Vagina (tissue), 2 donors: ENCODE measurements around the gene ADGRL3. TPM values are rescaled to one million over a fixed set of nuclear protein-coding genes. Genes with fewer than 3 reads are reported as not detected.

Source experiments
- DNase-seq, 2 donors: peaks; one replicate each; pipeline ENCODE4 v3.0.0-alpha.2; 2017; ENCODE audit errors: extremely low spot score in 2 of 2
- H3K27ac ChIP-seq: fragments of 200-600 bp; sonication (generic); one replicate; pipeline ENCODE4 v1.5.1; 2019
- H3K27me3 ChIP-seq: fragments of 200-600 bp; sonication (generic); one replicate; pipeline ENCODE4 v1.5.1; 2019
- H3K36me3 ChIP-seq, 2 donors: fragments of 200-600 bp; sonication (generic); one replicate each; pipeline ENCODE4 v1.5.1; 2017 to 2019
- H3K4me1 ChIP-seq: fragments of 200-600 bp; sonication (generic); one replicate; pipeline ENCODE4 v1.5.1; 2019
- H3K4me3 ChIP-seq, 2 donors: fragments of 200-600 bp; sonication (generic); 1 replicate in 1 of 2; 2 replicates in 1 of 2; pipeline ENCODE4 v1.5.1; 2016 to 2019
- H3K9me3 ChIP-seq: fragments of 200-600 bp; sonication (generic); one replicate; pipeline ENCODE4 v1.5.1; 2019
- POLR2A ChIP-seq, 2 donors: fragments of 450-650 bp; IDR thresholded peaks; one replicate each; pipeline ENCODE4 v1.6.1; 2017; ENCODE audit warnings: antibody characterized with exemption in 2 of 2, mild to moderate bottlenecking in 2 of 2, moderate library complexity in 2 of 2
- POLR2AphosphoS5 ChIP-seq, 2 donors: sonication (generic); formaldehyde crosslinking; IDR thresholded peaks; one replicate each; pipeline ENCODE4 v1.9.0; 2017; ENCODE audit warnings: antibody characterized with exemption in 2 of 2, mild to moderate bottlenecking in 2 of 2, low read depth in 1 of 2; ENCODE audit not compliant: insufficient read depth in 1 of 2
- intact Hi-C: fragments of 100-400 bp; cut with DNase I; formaldehyde crosslinking; loops from one replicate; pipeline ENCODE4 v1.15.1; 2023
- total RNA-seq: library from RNA; depleted of rRNA; stranded (reverse); fragments of >200 nt; gene quantifications from one replicate; pipeline ENCODE4 v1.2.3, GENCODE V29; 2016
- TF ChIP-seq, protein P1 (sequence below), 3 experiments: fragments of 450-650 bp in 2 of 3; fragments of 200-600 bp in 1 of 3; sonication (generic) in 1 of 3; IDR thresholded peaks; one replicate each; pipeline ENCODE4 v1.5.1; 2017 to 2019; ENCODE audit warnings: antibody characterized with exemption in 3 of 3, mild to moderate bottlenecking in 2 of 3, moderate library complexity in 2 of 3

Gene ADGRL3
- total RNA-seq, 1 donor from 2014 or later, result 16.9 TPM

DNA sequence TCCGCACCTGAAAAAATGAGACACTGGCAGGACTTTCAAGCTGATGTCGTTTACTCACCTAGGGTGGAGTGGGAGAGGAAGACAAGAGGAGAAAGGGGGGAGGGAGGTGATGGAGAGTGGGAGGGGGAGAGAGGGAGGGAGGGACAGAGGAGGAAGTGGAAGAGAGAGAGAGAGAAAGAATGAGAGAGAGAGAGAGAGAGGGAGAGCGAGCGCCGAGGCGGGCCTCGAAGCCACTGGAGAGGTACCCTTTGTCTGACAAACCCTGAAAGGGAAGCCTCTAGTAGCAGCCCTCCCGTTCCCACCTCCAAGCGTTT lies 296 bp upstream of the ADGRL3 start:
- intact Hi-C loops, result no loop called here
- Histone ChIP-seq H3K4me1 (peaks cover 25% of the 10 kb centered on the region), H3K27ac (no peak overlapping the region), H3K27me3 (no peaks in the 10 kb centered on the region), H3K36me3 (no peaks in the 10 kb centered on the region), H3K9me3 (no peaks in the 10 kb centered on the region), H3K4me3 (peak overlapping the region; percentile 52 to 63)
- TF ChIP-seq POLR2AphosphoS5 (IDR thresholded peaks at IDR 0.05; ENCODE audit: insufficient read depth in 1 of 2, low read depth in 1 of 2) (no peak), POLR2A (IDR thresholded peaks at IDR 0.05) (no peak)
- TF ChIP-seq, protein P1, sequence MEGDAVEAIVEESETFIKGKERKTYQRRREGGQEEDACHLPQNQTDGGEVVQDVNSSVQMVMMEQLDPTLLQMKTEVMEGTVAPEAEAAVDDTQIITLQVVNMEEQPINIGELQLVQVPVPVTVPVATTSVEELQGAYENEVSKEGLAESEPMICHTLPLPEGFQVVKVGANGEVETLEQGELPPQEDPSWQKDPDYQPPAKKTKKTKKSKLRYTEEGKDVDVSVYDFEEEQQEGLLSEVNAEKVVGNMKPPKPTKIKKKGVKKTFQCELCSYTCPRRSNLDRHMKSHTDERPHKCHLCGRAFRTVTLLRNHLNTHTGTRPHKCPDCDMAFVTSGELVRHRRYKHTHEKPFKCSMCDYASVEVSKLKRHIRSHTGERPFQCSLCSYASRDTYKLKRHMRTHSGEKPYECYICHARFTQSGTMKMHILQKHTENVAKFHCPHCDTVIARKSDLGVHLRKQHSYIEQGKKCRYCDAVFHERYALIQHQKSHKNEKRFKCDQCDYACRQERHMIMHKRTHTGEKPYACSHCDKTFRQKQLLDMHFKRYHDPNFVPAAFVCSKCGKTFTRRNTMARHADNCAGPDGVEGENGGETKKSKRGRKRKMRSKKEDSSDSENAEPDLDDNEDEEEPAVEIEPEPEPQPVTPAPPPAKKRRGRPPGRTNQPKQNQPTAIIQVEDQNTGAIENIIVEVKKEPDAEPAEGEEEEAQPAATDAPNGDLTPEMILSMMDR (IDR thresholded peaks at IDR 0.05), result no peak
- no peak for DNase-seq

DNA sequence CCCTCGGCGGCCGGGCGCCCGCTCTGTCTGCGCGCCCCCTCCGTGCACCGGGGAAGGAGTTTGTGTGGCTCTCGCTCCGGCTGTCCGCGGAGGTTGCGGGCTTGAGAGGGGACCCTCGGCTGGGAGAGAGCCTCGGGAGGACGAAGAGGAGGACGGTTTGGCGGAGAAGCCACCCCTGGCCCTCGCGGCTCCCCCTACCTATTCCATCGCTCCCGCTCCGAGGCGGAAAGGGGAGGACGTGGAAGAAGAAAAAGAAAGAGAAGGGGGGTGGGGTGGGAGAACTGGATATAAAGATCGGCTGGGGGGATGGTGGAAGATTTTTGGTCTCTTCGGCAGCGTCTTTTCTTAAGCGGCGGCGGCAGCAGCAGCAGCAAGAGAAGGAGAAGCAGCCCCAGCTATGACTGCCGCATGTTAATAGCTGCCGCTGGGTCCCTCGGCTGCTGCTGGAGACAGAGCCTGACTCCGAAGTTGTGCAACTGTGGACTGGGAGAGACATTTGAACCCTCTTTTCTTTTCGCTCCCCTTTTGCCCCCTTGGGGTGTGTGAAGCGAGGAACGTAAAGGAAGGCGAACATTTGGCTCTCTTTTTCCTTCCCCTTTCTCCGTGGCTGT lies 895 bp downstream of the ADGRL3 start:
- Histone ChIP-seq H3K4me1 (peaks cover 25% of the 10 kb centered on the region), H3K4me3 (peak overlapping the region; percentile 52 to 63), H3K27ac (peak overlapping the region; percentile 28), H3K27me3 (no peaks in the 10 kb centered on the region), H3K9me3 (no peaks in the 10 kb centered on the region), H3K36me3 (no peaks in the 10 kb centered on the region)
- no peak for DNase-seq
- TF ChIP-seq, protein P1 (IDR thresholded peaks at IDR 0.05), result no peak
- intact Hi-C loops, result no loop called here

DNA sequence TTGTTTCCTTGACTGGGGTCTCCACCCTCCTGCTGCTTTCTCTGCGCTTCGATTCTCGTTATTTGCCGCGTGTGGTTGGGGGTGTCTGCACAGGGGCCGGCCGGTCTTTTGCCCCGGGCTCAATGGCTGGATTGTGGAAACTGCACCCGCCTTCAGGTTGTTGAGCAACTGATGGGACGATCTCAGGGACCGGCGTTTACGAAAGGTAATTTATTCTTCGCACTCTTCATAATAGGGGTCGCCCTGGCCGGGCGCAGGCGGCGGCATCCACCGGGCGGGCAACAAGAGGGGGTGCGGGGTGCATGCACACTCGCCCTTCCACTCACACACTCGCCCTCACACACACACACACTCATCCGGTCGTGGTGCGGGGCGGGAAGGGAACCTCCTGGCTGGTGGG lies 1.4 kb downstream of the ADGRL3 start:
- Histone ChIP-seq H3K4me3 (peak overlapping the region; percentile 52 to 63), H3K27me3 (no peaks in the 10 kb centered on the region), H3K9me3 (no peaks in the 10 kb centered on the region), H3K27ac (peak overlapping the region; percentile 28), H3K36me3 (no peaks in the 10 kb centered on the region), H3K4me1 (peaks cover 25% of the 10 kb centered on the region)
- intact Hi-C loops, result no loop called here
- DNase-seq, result no peak
- TF ChIP-seq, protein P1 (IDR thresholded peaks at IDR 0.05), result no peak
- TF ChIP-seq POLR2AphosphoS5 (IDR thresholded peaks at IDR 0.05; ENCODE audit: insufficient read depth in 1 of 2, low read depth in 1 of 2), result no peak
- no peak for TF ChIP-seq POLR2A (IDR thresholded peaks at IDR 0.05)

DNA sequence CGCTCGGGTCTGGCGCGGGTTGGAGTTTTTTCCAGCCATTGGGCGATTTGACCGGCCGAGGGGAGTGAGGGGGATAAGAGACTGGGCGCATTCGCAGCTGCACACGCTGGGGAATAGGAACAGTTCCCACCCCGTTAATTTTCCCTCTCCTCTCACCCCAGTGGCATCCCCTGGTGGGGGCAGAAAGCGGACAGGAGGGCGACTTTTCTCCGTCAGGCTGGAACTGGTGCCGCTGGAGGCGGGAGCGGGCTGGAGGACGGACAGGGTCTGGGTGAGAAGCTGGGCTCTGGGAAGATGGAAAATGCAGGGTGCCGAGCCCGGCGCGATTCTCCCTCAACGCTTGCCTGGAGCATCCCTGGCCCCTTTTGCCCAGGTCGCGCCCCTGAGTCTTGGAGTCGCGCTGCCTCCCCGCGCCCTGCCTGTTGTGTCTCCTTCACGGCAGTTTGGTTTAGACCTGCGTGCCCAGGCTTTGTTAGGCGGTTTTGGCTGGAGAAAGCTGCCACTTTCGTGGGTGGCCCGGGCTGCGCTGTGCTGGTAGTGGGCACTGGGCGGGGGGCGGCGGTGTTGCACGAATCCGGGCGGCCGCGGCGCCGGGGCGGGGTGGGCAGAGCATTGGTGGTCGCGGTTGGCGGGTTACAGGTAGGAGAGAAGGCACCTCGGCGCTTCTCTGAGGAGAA lies 2.0 kb downstream of the ADGRL3 start:
- TF ChIP-seq, protein P1 (IDR thresholded peaks at IDR 0.05), result no peak
- no peak for TF ChIP-seq POLR2AphosphoS5 (IDR thresholded peaks at IDR 0.05; ENCODE audit: insufficient read depth in 1 of 2, low read depth in 1 of 2)
- no peak for TF ChIP-seq POLR2A (IDR thresholded peaks at IDR 0.05)
- no peaks in the 10 kb centered on the region for H3K9me3 ChIP-seq
- peaks cover 25% of the 10 kb centered on the region for H3K4me1 ChIP-seq
- DNase-seq, result no peak
- H3K27ac ChIP-seq, result peak overlapping the region; percentile 28
- intact Hi-C loops, result no loop called here
- no peaks in the 10 kb centered on the region for H3K36me3 ChIP-seq
- peak overlapping the region; percentile 52 to 63 for H3K4me3 ChIP-seq
- no peaks in the 10 kb centered on the region for H3K27me3 ChIP-seq

DNA sequence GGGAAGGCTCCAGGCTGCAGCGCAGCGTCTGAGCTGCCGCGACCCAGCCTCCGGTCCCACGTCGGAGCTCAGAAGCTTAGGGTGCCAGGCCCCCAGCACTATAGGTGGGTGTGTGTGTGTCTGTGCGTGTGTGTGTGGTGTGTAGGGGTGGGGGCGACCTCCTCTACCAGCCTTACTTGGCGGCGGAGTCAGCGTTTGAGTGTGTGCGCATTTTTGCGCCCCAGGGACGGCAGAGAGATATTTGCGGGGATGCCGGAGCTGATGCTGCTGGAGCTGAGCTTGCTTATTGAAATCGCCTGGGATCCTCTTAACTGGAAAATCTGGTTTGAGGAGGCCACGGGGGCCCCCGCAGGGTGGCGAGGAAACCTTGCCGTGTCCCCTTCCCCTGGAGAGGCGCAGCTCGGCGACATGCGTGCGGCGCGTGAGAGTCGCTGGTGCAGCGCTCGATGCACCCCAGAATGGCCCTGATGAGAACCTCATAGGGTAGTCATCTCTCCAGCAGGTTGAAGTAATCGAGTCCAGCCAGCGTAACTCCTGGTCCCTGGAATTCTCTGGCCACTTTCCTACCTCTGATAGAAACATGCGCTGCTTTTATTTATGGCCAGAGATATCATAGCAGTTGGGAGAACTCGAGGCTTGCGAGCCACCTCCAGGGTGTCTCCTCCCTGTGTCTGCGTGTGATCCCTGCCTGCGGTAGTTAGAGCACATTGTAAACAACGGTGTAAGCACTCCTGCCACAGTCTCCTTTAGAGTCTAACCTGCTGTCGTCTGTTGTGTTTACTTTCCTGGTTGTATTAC lies 2.7 kb downstream of the ADGRL3 start:
- TF ChIP-seq POLR2A (IDR thresholded peaks at IDR 0.05) (no peak), POLR2AphosphoS5 (IDR thresholded peaks at IDR 0.05; ENCODE audit: insufficient read depth in 1 of 2, low read depth in 1 of 2) (no peak)
- TF ChIP-seq, protein P1 (IDR thresholded peaks at IDR 0.05), result no peak
- no peaks in the 10 kb centered on the region for H3K27me3 ChIP-seq
- peak overlapping the region; percentile 52 to 63 for H3K4me3 ChIP-seq
- intact Hi-C loops, result no loop called here
- H3K36me3 ChIP-seq, result no peaks in the 10 kb centered on the region
- H3K4me1 ChIP-seq, result peaks cover 25% of the 10 kb centered on the region
- no peak overlapping the region for H3K27ac ChIP-seq
- H3K9me3 ChIP-seq, result no peaks in the 10 kb centered on the region
- no peak for DNase-seq
